Lower lobe of right lung (tissue), 2 donors: ENCODE measurements around the gene PPP1R37. TPM values are rescaled to one million over a fixed set of nuclear protein-coding genes. Genes with fewer than 3 reads are reported as not detected.
A peak's percentile ranks its signal among the peaks of the same experiment; 100 is the strongest.

ENCODE experiments used
- ATAC-seq, 2 donors: fragments of 200-7000 bp; cut with Tn5 transposase; one replicate each; pipeline ENCODE4 v1.9.1; 2020 to 2022; ENCODE audit warnings: mild to moderate bottlenecking in 2 of 2, moderate library complexity in 2 of 2
- DNase-seq: peaks from one replicate; pipeline ENCODE4 v3.0.0-alpha.2; 2020
- H3K27ac ChIP-seq: fragments of 200-600 bp; one replicate; pipeline ENCODE4 v1.8.0; 2022
- H3K27me3 ChIP-seq: fragments of 200-600 bp; one replicate; pipeline ENCODE4 v1.8.0; 2022; ENCODE audit warnings: low read depth
- H3K36me3 ChIP-seq: fragments of 200-600 bp; one replicate; pipeline ENCODE4 v1.8.0; 2022; ENCODE audit warnings: mild to moderate bottlenecking
- H3K4me1 ChIP-seq: fragments of 200-600 bp; one replicate; pipeline ENCODE4 v1.8.0; 2022
- H3K4me3 ChIP-seq: fragments of 200-600 bp; one replicate; pipeline ENCODE4 v1.8.0; 2022; ENCODE audit warnings: mild to moderate bottlenecking
- H3K9me3 ChIP-seq: fragments of 200-600 bp; one replicate; pipeline ENCODE4 v1.8.0; 2022
- intact Hi-C: fragments of 100-400 bp; cut with DNase I; formaldehyde crosslinking; loops from one replicate; pipeline ENCODE4 v1.11.0; 2022
- total RNA-seq: library from RNA; stranded (reverse); fragmentation: NEBNext Ultra II Directional; extraction: Animal tissue kit (Norgen Biotek cat#: 25700); gene quantifications from one replicate; pipeline ENCODE4 v1.2.1, GENCODE V29; 2021
- TF ChIP-seq, protein P1 (sequence below): fragments of 200-600 bp; IDR thresholded peaks from one replicate; pipeline ENCODE4 v1.8.0; 2022; ENCODE audit warnings: antibody characterized with exemption, mild to moderate bottlenecking
- donor health status: DM: no; HTN: yes; CAD: no; lungs with severe emphysema.

PPP1R37 gene
- total RNA-seq, 1 donor from 2014 or later: 29.1 TPM

DNA sequence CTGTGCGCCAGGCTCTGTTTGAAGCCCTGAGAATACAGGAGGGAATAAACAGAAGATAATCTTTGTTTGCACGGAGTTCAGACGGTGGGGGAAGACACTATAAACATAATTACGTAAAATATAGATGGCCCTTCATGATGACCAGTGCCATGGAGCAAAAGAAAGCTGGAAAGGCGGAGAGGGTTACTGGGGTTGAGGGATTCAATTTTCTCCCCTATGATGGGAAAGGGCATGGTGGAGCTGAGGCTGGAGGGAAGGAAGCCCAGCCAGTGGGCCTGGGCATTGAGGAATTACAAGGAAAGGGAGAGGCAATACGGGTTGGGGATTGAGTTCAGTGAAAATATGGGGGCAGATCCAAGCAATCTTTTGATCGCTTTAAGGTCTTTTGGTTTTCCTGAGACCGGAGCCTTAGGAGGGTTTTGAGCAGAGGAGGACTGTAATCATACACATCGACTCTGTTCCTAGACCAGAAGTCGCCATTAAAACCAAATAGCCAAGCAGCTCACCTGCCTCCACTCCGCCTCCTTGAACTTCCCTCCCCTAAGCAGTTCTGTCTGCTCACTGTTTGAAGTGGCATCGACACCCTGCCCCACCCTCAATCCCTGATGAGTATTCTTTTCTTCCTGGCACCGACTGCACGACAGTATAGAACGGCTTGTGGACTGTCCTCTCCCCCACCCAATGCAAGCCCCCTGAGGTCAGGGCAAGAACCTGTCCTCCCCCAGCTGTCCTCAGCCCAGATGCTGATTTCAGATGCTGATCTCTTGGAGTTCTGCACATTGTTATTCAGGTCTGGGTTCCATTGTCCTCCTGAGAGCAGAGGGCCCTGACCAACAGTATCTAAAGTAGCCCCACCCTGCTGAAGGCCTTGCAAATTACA is 15.9 kb upstream of the PPP1R37 start:
- peaks cover 50% of the 10 kb centered on the region for H3K4me1 ChIP-seq

DNA sequence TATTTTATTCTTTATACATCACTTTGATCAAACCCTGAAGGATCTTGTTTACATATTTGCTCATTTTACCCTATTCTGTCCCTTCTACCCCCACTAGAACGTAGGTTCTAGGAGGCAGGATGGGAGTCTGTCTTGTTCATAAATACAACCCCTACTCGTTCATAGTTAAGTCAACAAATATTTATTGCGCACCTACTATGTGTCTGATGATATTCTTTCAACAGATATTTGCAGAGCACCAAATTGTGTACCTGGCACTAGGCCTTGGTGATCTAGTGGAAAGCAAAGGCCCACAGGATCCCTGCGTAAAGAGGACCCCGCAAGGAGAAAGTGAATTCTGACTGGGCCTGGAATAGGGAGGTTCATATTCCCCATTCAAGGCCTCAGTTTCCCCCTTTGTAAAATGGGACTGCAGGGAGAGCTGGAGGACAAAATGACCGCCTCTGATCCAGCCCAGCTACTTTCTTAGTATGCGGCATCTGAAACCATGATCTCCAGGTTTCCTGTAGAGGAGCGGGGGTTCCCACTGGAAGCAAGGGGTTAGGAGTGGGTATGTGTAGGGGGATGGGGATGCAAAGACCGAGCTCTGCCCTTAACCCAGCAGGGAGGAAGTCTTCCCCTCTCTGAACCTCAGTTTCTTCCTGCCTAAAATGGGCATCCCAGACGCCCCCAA is 14.5 kb upstream of the PPP1R37 start:
- intact Hi-C loops: no loop called here
- ATAC-seq (no peak), DNase-seq (no peak)
- peak overlapping the region; percentile 99 for H3K4me3 ChIP-seq
- peak overlapping the region; percentile 80 for H3K27ac ChIP-seq
- TF ChIP-seq, protein P1, sequence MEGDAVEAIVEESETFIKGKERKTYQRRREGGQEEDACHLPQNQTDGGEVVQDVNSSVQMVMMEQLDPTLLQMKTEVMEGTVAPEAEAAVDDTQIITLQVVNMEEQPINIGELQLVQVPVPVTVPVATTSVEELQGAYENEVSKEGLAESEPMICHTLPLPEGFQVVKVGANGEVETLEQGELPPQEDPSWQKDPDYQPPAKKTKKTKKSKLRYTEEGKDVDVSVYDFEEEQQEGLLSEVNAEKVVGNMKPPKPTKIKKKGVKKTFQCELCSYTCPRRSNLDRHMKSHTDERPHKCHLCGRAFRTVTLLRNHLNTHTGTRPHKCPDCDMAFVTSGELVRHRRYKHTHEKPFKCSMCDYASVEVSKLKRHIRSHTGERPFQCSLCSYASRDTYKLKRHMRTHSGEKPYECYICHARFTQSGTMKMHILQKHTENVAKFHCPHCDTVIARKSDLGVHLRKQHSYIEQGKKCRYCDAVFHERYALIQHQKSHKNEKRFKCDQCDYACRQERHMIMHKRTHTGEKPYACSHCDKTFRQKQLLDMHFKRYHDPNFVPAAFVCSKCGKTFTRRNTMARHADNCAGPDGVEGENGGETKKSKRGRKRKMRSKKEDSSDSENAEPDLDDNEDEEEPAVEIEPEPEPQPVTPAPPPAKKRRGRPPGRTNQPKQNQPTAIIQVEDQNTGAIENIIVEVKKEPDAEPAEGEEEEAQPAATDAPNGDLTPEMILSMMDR: no peak
- H3K36me3 ChIP-seq: peaks cover 15% of the 10 kb centered on the region
- peaks cover 47% of the 10 kb centered on the region for H3K4me1 ChIP-seq
- no peaks in the 10 kb centered on the region for H3K27me3 ChIP-seq
- no peaks in the 10 kb centered on the region for H3K9me3 ChIP-seq

More for the DNA sequence above, 15.9 kb upstream of the PPP1R37 start:
- no peak for DNase-seq
- no peaks in the 10 kb centered on the region for H3K27me3 ChIP-seq
- H3K9me3 ChIP-seq: no peaks in the 10 kb centered on the region
- intact Hi-C loops: no loop called here
- no peak for ATAC-seq
- peak overlapping the region; percentile 84 for H3K27ac ChIP-seq
- TF ChIP-seq, protein P1: no peak
- H3K4me3 ChIP-seq: peak overlapping the region; percentile 76
- H3K36me3 ChIP-seq: peaks cover 9% of the 10 kb centered on the region

DNA sequence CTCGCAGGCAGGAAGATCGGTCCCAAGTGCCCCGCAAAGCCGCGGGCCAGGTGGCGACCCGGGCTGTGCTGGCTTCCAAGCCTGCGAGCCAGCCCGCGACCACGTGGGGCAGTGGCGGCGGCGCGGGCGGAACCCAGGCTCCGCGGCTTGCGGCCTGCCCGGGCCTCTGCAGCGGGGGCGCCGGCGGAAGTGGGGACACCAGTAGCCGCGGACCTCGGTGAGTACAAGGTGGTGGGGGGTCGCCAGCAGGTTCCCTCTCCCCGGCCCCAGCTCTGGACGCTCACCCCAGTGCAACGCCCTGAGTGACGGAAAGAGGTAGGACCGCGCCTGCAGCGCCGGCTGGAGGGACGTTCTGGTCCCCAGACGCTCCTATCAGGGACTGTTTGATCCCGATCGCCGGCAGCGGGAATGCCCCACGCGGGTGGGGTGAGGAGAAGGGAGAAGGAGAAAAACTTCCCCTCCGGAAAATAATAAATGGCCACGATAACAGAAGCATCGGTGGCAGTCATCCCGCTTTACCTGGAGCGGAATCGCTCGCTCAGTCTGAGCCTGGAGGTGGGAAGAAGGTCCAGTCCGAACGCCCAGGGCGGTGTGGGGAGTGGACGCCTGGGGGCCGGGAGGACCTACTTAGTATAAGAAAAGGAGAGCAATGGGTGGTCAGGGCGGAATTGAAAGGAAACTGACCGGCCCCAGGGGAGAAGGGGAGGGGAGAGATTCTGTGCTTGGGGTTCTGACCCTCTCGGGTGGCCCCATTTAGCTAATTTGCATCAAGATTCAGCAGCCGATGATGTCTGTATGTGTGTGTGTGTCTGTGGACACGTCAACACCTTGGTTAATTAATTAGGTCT is 13.7 kb upstream of the PPP1R37 start, which contains the start of gene GEMIN7:
Gene GEMIN7, plus strand, starts transcription at position 198 of the 848 bp plus-strand sequence. CDS start 10,855 bp downstream, outside the sequence.
- Histone ChIP-seq H3K36me3 (peaks cover 19% of the 10 kb centered on the region), H3K27me3 (no peaks in the 10 kb centered on the region), H3K9me3 (no peaks in the 10 kb centered on the region), H3K4me3 (peak within 1 kb of the TSS; percentile 99), H3K4me1 (peaks cover 47% of the 10 kb centered on the region), H3K27ac (peak within 1 kb of the TSS; percentile 80)
- TF ChIP-seq, protein P1: peak; percentile 30
- ATAC-seq: peak; percentile 81 to 82
- intact Hi-C loops: no loop called here
- DNase-seq: peak; percentile 81

GRCh38 chr19:45079911-45080370 is 13.0 kb upstream of the PPP1R37 start:
- H3K4me1 ChIP-seq: peaks cover 41% of the 10 kb centered on the region

More at GRCh38 chr19:45079911-45080370, 13.0 kb upstream of the PPP1R37 start:
- Histone ChIP-seq H3K36me3 (peaks cover 24% of the 10 kb centered on the region), H3K27ac (peak overlapping the region; percentile 80), H3K4me3 (peak overlapping the region; percentile 99), H3K9me3 (no peaks in the 10 kb centered on the region), H3K27me3 (no peaks in the 10 kb centered on the region)
- TF ChIP-seq, protein P1: no peak
- DNase-seq (no peak), ATAC-seq (no peak)
- intact Hi-C loops: no loop called here
